Vagina (tissue), 2 donors: ENCODE data around the gene CD34. TPM values are rescaled to one million over a fixed set of nuclear protein-coding genes. Genes with fewer than 3 reads are reported as not detected.

Source experiments
- DNase-seq, 2 donors: peaks; one replicate each; pipeline ENCODE4 v3.0.0-alpha.2; 2017; ENCODE audit errors: extremely low spot score in 2 of 2
- H3K27ac ChIP-seq: fragments of 200-600 bp; sonication (generic); one replicate; pipeline ENCODE4 v1.5.1; 2019
- H3K27me3 ChIP-seq: fragments of 200-600 bp; sonication (generic); one replicate; pipeline ENCODE4 v1.5.1; 2019
- H3K36me3 ChIP-seq, 2 donors: fragments of 200-600 bp; sonication (generic); one replicate each; pipeline ENCODE4 v1.5.1; 2017 to 2019
- H3K4me1 ChIP-seq: fragments of 200-600 bp; sonication (generic); one replicate; pipeline ENCODE4 v1.5.1; 2019
- H3K4me3 ChIP-seq, 2 donors: fragments of 200-600 bp; sonication (generic); 1 replicate in 1 of 2; 2 replicates in 1 of 2; pipeline ENCODE4 v1.5.1; 2016 to 2019
- H3K9me3 ChIP-seq: fragments of 200-600 bp; sonication (generic); one replicate; pipeline ENCODE4 v1.5.1; 2019
- POLR2A ChIP-seq, 2 donors: fragments of 450-650 bp; IDR thresholded peaks; one replicate each; pipeline ENCODE4 v1.6.1; 2017; ENCODE audit warnings: antibody characterized with exemption in 2 of 2, mild to moderate bottlenecking in 2 of 2, moderate library complexity in 2 of 2
- POLR2AphosphoS5 ChIP-seq, 2 donors: sonication (generic); formaldehyde crosslinking; IDR thresholded peaks; one replicate each; pipeline ENCODE4 v1.9.0; 2017; ENCODE audit warnings: antibody characterized with exemption in 2 of 2, mild to moderate bottlenecking in 2 of 2, low read depth in 1 of 2; ENCODE audit not compliant: insufficient read depth in 1 of 2
- intact Hi-C: fragments of 100-400 bp; cut with DNase I; formaldehyde crosslinking; loops from one replicate; pipeline ENCODE4 v1.15.1; 2023
- total RNA-seq: library from RNA; depleted of rRNA; stranded (reverse); fragments of >200 nt; gene quantifications from one replicate; pipeline ENCODE4 v1.2.3, GENCODE V29; 2016
- TF ChIP-seq, protein P1 (sequence below), 3 experiments: fragments of 450-650 bp in 2 of 3; fragments of 200-600 bp in 1 of 3; sonication (generic) in 1 of 3; IDR thresholded peaks; one replicate each; pipeline ENCODE4 v1.5.1; 2017 to 2019; ENCODE audit warnings: antibody characterized with exemption in 3 of 3, mild to moderate bottlenecking in 2 of 3, moderate library complexity in 2 of 3

Gene CD34
- total RNA-seq, 1 donor from 2014 or later: 57.5 TPM

DNA sequence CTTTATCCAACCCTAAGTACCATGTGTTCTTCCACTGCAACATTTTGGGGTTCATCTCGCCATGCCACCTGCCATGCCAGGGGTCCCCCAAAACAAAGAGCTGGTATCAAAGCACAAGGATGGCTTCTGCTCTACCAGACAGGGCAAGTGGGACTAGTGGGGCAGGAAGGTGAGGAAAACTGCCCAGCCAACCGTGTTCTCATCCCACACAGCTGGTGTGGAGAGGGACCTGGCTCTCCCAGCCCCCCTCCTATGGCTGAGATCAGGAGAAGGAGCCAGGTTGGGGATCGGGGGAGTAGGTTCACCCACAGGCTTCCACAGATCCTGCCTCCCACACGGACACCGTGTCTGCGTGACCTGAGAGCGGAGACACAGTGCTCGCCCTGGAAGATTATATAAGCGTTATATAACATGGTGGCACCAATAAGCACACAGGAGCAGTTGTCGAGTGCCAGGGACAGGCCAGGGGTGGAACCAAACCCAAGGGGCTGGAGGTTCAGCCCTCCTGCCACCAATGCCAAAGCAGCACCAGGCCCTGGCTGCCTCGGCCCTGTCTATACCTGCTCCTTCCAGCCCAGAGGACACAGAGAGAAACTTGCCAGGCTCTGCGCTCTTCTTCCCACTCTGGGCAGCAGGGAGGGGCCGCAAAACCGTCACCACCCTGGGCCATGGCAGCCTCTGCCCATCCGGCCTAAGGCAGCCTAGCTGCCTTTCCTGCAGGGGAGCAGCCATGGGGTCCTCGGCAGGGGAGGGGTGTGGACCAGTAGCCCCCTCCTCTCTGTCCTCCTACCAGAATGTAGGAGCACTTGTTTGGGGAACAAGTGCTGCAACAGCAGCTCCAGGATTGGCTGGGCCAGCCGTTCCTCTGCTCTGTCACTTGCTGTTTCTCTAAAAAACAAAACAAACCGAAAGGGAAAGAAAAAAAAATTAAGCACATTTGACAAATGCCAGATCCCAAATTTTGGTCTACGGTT, 43.5 kb downstream of the CD34 start:
- Histone ChIP-seq H3K27ac (peak overlapping the region; percentile 98), H3K9me3 (no peaks in the 10 kb centered on the region), H3K27me3 (no peaks in the 10 kb centered on the region), H3K4me3 (peak overlapping the region; percentile 88 to 97), H3K4me1 (peaks cover 77% of the 10 kb centered on the region), H3K36me3 (no peaks in the 10 kb centered on the region)
- intact Hi-C loops: loop anchor here (2.0 kb wide), 1 partner anchor 39 kb away; no protein-coding TSS in a partner anchor
- DNase-seq: no peak
- TF ChIP-seq POLR2AphosphoS5 (IDR thresholded peaks at IDR 0.05; ENCODE audit: insufficient read depth in 1 of 2, low read depth in 1 of 2) (peak in 1 of 2 donors; percentile 3), POLR2A (IDR thresholded peaks at IDR 0.05) (no peak)
- TF ChIP-seq, protein P1, sequence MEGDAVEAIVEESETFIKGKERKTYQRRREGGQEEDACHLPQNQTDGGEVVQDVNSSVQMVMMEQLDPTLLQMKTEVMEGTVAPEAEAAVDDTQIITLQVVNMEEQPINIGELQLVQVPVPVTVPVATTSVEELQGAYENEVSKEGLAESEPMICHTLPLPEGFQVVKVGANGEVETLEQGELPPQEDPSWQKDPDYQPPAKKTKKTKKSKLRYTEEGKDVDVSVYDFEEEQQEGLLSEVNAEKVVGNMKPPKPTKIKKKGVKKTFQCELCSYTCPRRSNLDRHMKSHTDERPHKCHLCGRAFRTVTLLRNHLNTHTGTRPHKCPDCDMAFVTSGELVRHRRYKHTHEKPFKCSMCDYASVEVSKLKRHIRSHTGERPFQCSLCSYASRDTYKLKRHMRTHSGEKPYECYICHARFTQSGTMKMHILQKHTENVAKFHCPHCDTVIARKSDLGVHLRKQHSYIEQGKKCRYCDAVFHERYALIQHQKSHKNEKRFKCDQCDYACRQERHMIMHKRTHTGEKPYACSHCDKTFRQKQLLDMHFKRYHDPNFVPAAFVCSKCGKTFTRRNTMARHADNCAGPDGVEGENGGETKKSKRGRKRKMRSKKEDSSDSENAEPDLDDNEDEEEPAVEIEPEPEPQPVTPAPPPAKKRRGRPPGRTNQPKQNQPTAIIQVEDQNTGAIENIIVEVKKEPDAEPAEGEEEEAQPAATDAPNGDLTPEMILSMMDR (IDR thresholded peaks at IDR 0.05): no peak

DNA sequence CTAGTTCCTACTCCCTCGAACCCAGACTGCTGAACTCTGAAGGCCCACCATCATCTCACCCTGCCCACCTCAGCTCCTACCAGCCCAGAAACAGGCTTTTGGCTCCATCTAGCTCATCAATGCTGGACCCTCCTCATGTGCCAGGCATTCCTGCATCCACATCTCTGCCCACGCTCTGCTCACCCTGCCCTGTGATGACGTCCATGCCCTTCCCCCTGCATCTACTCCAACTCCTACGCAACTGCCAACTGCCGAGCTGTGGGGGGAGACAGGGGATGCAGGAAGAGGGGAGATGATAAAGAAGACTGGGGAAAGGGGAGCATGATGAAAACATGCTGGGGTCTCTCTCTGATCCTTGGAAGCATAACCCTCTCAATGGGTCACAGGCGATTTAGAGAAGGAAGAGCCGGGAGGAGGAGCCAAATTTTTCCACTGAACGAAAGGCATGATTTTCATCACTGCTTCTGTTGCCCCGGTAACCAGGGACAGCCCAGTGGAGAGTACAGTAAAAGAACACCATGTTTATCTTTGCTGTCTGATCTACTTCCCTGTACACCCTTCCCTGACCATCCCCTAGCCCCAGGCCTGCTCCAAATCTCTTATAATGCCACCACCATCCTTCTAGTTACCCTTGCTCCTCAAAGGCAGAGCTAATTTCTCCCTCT, 44.3 kb downstream of the CD34 start:
- no peaks in the 10 kb centered on the region for H3K36me3 ChIP-seq
- H3K27ac ChIP-seq: peak overlapping the region; percentile 98
- H3K4me3 ChIP-seq: peak overlapping the region; percentile 88 to 97
- DNase-seq: no peak
- TF ChIP-seq POLR2AphosphoS5 (IDR thresholded peaks at IDR 0.05; ENCODE audit: insufficient read depth in 1 of 2, low read depth in 1 of 2): peak in 1 of 2 donors; percentile 57
- no peak for TF ChIP-seq POLR2A (IDR thresholded peaks at IDR 0.05)
- intact Hi-C loops: no loop called here
- H3K4me1 ChIP-seq: peaks cover 82% of the 10 kb centered on the region
- H3K27me3 ChIP-seq: no peaks in the 10 kb centered on the region
- no peaks in the 10 kb centered on the region for H3K9me3 ChIP-seq

DNA sequence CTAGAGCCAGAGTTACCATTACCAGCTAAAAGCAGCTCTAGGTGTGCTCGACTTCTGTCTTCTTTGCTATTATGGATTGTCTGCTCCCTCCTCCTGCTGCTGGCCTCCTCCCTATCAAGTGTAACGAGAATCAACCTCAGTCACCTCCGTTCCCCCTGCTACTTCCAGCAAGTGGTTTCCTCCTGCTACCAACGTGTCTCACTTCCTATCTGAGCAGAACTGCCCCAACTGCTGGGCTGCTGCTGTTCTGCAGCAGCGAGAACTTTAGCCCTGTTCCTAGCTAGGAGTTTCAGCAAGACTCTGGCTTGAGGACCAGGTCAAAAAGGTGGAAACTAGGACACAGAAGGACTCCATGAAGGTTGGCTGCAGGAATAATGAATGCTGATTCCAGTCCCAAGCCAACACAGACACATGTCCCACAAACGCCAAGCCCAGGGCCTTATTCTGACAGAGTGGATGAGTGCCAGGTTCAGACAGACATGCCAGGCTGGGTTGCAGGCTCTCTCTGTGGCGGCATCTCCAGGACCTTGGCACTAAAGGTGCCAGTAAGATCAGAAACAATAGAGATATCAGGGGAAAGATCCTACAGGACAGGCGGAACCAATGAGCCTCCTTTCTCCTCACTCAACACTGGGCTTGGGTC, 46.9 kb downstream of the CD34 start:
- no peaks in the 10 kb centered on the region for H3K27me3 ChIP-seq
- no peaks in the 10 kb centered on the region for H3K9me3 ChIP-seq
- no peak for DNase-seq
- H3K4me3 ChIP-seq: no peak overlapping the region
- peaks cover 87% of the 10 kb centered on the region for H3K4me1 ChIP-seq
- H3K36me3 ChIP-seq: no peaks in the 10 kb centered on the region
- H3K27ac ChIP-seq: peak overlapping the region; percentile 98
- intact Hi-C loops: no loop called here
- TF ChIP-seq POLR2AphosphoS5 (IDR thresholded peaks at IDR 0.05; ENCODE audit: insufficient read depth in 1 of 2, low read depth in 1 of 2): no peak
- TF ChIP-seq, protein P1 (IDR thresholded peaks at IDR 0.05): no peak
- no peak for TF ChIP-seq POLR2A (IDR thresholded peaks at IDR 0.05)

DNA sequence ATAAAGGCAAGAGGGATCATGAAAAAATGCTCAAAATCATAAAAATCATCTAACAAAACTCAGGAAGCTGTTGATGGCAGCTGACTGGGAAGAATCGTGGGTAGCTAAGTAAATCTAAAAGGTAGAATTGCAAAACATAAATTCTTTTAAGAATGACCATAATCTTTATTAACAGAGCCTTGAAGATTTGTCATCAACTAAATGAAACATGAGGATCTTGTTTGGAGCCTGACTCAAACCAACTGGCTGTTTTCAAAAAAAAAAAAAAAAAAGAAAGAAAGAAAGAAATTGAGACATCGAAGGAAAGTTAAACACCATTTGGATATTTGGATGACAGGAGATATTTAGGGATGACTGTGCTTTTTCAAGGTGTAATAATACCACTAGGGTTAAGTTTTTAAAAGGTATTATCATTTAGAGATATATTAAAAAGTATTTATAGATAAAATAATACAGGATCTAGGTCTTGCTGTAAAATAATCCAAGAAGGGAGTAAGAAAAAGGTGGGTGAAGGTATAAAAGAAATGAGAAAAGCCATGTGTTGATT, 48.6 kb downstream of the CD34 start:
- no peak for TF ChIP-seq POLR2AphosphoS5 (IDR thresholded peaks at IDR 0.05; ENCODE audit: insufficient read depth in 1 of 2, low read depth in 1 of 2)
- TF ChIP-seq, protein P1 (IDR thresholded peaks at IDR 0.05): no peak
- no peak for TF ChIP-seq POLR2A (IDR thresholded peaks at IDR 0.05)
- Histone ChIP-seq H3K27ac (peak overlapping the region; percentile 68), H3K4me1 (peaks cover 91% of the 10 kb centered on the region), H3K9me3 (no peaks in the 10 kb centered on the region), H3K36me3 (no peaks in the 10 kb centered on the region), H3K4me3 (no peak overlapping the region), H3K27me3 (no peaks in the 10 kb centered on the region)
- intact Hi-C loops: no loop called here
- DNase-seq: no peak
